Lung microvascular endothelial cell (primary cell): ENCODE results near the gene CYP27A1. TPM values are rescaled to one million over a fixed set of nuclear protein-coding genes. Genes with fewer than 3 reads are reported as not detected.
"Not testable (repeated sequence)": the region's sequence is repeated elsewhere in the genome, so short reads cannot be mapped to it uniquely, and the experiment has no call there.

ENCODE experiments used
- DNase-seq, 2 donors: peaks; one replicate each; pipeline versions ENCODE4 v3.0.0 to v3.0.0-alpha.2; 2010; ENCODE audit warnings: low read depth in 2 of 2
- total RNA-seq: library from RNA; depleted of rRNA; stranded (reverse); fragments of >200 nt; gene quantifications from 2 replicates; pipeline ENCODE4 v1.2.1, GENCODE V29; 2014

The CYP27A1 gene
- total RNA-seq, 1 donor from 2014 or later, result 7.1 TPM

DNA sequence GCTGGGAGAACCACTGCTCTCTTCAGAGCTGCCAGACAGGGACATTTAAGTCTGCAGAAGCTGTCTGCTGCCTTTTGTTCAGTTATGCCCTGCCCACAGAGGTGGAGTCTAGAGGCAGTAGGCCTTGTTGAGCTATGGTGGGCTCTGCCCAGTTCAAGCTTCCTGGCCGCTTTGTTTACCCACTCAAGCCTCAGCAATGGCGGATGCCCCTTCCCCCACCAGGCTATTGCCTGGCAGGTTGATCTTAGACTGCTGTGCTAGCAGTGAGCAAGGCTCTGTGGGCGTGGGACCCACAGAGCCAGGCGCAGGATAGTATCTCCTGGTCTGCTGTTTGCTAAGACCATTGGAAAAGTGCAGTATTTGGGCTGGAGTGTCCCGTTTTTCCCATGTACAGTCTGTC lies 9.2 kb upstream of the CYP27A1 start:
- not testable (repeated sequence) for DNase-seq

DNA sequence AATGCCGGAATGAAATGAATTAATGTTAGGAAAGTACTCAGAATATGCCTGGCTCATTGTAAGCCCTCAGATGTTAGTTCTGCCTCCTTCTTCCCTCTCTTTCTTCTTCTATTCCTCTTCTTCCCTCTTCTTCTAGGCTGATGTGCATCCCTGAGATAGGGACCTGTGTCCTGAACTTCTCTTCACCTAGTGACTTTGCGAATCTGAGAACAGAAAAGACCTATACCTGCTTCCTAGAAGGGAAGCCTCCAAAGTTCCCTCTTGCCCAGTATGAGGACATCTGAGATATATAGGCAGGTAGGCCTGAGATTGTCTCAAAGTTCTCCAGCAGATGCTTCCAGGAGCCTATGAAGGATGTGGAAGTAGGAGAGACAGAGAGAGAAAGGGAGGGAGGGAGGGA lies 8.1 kb upstream of the CYP27A1 start:
- no peak for DNase-seq

DNA sequence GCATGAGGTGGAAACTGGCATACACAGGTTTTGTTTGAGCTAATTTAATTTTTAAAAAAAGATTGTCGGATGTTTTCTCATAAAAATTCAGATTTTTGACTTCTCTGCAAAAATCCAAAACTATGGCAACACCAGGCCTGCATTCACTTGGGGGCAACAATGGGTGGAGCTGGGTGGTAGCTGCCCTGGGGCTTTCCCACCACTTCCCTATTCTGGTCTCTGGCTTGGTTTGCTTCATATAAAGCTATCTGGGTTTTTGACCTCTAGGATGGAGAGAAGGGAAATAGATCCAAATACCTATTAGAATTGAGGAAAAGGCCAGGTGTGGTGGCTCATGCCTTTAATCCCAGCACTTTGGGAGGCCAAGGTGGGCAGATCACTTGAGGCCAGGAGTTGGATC lies 5.5 kb upstream of the CYP27A1 start:
- DNase-seq, result no peak

DNA sequence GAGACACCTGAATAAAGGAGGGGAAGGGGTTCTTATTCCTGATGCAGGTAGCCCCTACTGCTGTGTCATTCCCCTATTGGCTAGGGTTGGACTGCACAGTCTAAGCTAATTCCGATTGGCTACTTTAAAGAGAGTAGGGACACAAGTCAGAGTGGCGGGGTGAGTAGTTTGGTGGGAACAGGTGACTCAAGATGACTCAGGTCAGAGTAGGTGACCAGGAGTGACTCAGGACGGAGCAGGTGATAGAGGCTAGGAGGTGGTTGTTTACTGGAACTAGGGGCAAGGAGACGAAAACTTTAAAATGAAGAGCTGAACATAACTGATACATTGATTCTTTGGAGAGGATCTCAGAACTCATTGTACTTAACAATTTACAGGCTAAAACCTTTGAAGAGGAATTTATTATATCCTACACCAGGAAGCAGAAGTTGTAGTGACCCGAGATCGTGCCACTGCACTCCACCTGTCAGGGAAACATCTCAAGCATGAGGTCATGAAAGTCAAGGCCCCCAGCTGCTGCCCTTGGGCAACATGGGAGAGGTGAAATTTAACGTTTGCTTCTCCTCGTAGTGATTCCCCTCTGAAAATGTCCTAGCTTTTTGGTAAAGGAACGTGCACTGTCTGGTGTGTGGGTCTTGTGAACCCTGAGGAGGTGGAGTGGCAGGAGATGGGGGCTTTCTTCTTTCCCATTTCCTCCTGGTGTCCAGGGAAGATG lies 4.5 kb upstream of the CYP27A1 start:
- no peak for DNase-seq

DNA sequence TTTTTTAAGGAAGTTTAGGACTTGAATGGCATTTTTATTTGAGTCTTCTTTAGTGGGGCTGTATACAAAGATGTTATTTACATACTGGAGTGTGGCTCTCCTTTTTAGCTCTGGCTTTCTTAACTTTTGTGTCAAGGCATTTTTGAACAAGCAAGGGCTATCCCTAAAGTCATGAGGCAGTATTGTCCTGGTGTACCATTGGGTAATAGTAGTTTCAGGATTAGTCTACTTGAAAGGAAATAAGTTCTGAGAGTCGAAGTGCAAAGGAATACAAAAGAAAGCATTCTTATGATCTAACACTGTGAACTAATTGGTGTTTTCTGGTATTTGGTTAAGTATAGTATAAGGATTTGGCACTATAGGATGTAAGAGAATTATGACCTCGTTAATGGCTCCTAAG lies 1.9 kb upstream of the CYP27A1 start:
- no peak for DNase-seq

DNA sequence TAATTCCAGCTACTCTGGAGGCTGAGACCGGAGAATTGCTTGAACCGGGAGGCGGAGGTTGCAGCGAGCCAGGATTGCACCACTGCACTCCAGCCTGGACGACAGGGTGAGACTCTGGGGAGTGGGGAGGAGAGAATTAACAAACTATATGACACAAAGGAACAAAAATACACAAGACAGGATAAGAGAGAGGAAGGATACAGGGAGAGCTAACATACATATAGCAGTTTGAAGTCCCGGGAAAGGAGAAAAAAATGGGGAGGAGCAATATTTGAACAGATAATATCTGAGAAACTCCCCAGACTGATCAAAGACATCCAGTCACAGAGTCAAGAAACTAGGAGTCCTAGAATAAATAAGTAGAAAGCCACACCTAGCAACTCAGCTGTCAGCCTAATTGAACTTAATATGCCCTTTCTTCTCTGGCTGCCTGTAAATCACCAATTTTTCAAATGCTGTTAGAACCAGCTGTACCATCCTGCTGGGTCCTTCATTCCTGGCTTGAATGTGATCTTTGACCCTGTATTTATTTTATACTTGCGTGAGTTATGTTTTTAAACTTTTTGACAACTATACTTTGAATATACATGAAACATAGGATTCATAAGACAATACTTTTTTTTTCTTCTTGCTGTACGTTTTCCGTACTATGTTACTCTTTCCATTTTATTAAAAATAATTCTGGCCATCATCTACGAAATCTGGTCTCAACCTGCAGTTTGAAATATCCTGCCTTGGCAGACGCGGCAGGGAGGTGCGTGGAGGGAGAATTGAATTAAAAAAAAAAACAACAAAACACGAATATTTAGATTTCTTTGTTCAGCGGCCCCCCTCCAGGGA lies 876 bp upstream of the CYP27A1 start:
- no peak for DNase-seq

DNA sequence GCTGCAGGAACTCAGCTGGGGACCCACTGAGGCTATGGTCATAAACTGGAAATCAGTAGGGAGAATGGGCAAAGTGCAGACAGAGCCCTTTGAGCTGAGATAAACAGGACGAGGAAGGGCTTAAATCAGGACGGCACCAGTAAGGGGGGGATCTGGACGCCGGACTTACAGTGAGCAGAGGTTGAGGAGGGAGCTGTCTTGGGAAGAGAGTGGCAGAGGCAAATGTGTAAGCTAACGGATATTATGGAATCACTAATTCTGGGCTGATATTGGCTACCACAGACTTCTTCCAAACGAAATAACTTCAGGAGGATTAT lies 539 bp downstream of the CYP27A1 start:
- peak in 1 of 2 donors; percentile 8 for DNase-seq

DNA sequence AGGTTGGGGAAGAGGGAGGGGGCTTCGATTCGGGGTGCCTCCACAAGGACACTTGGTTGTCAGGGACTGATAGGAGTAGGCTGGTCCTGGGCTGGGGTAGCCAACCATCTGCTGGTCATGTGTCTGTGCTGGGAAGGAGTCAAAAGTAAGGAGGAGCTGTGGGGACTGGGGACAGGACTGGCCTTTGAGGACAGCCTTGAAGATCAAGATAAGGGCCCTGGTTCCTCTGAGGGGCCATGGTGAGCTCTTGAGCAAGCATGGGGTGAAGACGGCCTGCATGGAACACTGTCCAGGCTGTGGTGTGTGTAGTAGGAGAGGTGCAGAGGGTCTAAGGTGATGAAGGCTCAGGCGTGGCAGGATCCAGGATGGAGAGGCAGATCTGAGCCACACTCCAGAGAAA lies 1.7 kb downstream of the CYP27A1 start:
- no peak for DNase-seq

DNA sequence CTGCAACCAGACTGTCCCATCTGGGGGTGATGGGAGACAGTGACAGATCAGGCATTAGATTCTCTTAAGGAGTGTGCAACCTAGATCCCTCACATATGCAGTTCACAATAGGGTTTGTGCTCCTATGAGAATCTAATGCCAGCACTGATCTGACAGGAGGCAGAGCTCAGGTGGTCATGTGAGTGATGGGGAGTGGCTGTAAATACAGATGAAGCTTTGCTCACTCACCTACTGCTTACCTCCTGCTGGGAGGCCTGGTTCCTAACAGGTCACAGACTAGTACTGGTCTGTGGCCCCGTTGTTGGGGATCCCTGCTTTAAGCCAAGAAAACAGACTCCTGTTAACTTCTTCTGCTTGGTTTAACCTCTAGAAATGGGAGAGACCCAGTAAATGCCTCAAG lies 3.2 kb downstream of the CYP27A1 start:
- no peak for DNase-seq

DNA sequence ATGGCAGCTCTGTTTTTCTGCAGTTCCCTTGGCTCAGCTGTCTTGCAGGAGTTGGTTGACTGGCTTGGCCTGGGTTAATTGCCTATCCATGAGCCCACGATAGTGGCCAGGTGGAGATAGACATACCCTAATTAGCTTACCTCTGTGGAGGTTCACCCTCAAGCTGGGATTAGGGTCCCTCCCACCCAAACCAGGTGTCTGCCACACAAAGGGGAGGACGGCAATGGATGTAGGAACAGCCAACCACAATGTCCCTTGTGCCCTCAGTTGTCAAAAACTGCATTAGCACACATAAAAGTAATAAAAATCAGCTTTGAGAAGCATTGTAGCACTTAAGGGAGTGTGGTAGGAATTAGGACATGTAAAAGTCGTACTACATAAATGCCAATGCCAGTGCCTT lies 4.2 kb downstream of the CYP27A1 start:
- no peak for DNase-seq

DNA sequence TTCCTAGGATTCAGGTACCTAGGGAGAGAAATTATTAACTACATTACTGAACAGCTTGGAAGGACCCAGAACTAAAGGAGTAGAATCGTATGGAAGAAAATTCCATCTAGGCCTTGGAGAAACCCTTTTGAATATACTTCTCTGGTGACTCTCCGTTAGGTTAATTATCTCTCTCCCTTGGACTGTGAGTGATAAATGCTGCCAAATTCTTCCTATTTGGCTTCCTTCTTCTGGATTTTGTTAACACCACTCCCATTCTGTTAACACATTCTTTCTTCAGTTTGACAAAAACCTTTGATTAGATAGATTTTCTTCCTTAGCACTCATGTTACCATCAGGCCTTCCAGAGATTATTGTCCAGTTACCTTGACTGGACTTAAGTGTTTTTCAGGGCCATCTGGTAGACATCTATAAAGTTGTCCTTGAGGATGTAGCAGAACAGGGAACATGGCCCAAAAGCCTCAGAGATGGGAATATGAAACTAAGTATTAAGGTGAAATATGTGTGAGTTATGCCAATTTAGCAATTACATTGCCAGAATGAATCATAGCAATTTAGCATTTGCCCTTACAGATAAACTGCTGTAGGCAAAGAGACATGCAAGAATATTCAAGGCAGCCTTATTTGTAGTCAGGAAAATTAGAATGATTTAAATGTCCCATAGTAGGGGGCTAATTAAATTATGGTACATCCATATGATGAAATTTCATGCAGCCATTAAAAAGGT lies 6.7 kb downstream of the CYP27A1 start:
- no peak for DNase-seq

DNA sequence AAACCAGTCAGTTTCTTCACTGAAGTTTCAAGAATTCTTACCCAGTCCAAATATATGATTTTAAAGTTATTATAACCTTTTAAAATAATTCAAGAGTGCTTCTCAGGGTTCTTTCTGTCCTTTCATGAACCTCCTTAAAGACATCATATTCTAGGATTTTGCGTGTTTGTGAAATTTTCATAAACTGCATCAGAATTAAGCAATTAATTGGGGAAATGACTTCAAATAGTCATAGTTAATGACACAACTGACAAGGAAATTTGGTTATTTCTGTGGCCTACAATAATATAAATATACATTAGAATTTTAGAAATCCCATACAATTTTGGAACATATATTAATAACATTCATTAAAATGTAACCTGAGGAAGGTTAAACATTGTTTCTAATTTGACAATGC lies 10.5 kb downstream of the CYP27A1 start:
- no peak for DNase-seq

DNA sequence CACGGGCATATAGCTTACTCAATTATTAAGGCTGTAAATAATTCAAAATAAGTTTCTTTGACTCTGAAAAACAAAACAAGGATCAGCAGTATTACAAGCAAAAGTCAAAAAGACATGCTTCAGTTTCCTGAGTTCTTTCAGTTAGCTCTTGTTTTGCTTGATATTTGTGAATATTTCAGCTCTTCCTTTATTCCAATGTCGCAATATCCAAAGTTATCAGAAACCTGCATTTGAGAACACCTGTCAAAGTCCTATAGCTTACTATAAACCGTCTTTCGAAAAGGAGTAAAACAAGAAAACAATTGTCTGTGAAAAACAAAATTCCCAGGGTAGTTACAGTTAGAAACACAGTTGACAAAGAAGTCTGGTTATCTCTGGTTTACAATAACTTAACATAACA lies 14.7 kb downstream of the CYP27A1 start:
- DNase-seq, result no peak

DNA sequence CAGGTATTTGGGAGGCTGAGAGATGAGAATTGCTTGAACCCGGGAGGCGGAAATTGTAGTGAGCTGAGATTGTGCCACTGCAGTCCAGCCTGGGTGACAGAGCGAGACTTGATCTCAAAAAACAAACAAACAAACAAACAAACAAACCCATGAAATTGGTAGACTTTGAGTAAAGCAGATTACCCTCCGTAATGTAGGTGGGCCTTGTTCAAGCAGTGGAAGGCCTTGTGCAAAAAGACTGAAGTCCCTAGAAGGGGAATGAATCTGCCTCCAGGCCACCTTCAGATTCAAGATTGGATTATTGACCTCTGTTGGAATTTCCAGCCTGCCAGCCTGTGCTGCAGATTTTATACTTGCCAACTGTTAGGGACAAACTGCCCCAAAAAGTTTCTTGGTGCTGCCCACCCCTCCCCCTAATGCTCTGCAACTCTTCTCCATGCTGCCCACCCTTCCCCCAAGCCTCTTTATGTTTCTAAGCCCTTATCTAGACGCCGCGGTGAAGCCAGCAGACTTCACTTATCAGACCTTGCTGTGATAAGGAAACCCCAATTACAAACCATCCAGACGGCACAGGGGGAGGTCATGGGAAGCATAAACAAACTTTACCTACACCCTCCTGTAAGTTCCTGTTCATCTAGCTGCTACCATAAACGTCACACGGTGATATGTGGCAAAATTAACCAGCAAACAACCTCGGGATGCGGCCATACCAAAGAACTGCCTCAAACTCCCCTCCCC lies 17.0 kb downstream of the CYP27A1 start:
- DNase-seq, result no peak

DNA sequence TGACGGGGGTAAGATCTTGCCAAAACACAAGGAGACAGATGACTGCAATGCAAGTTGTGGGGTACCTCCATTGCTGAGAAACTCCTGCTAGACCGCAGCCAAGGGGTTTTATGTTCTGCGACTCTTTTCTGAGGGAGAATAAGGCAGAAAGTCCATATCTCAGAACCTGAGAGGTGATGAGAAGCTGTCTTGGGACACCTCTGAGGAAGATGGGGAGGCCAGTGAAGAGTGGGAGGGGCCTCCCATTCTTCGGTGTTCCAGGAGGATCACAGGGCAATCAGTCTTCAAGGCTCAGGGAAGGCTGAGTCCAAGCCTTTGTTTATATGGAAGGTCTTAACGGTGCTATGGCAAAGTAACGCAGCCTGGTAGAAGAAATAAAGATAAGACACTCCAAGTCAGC lies 18.0 kb downstream of the CYP27A1 start:
- DNase-seq, result no peak

DNA sequence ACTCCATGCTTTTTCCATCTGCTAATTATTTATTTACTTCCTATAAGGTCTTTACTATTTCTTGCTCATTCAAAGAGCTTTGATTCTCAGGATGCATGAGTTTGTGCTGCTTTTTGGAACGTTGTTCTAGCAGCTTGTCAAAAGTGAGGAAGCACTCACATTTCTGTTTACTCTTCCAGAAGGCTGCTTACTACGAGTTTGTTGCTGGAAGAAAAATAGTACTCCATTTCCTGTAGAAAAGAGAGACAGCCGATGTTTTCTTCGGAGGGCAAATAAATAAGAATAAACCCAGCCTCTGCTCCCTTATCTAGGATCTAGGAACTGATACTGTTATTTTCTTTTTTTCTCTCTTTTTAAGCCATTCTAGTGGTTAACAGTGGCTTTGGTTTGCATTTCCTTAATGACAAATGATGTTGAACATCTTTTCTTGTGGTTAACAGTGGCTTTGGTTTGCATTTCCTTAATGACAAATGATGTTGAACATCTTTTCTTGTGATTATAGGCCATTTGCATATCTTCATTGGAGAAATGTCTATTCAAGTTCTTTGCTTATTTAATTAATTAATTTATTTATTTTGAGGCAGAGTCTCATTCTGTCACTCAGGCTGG lies 20.5 kb downstream of the CYP27A1 start:
- no peak for DNase-seq

DNA sequence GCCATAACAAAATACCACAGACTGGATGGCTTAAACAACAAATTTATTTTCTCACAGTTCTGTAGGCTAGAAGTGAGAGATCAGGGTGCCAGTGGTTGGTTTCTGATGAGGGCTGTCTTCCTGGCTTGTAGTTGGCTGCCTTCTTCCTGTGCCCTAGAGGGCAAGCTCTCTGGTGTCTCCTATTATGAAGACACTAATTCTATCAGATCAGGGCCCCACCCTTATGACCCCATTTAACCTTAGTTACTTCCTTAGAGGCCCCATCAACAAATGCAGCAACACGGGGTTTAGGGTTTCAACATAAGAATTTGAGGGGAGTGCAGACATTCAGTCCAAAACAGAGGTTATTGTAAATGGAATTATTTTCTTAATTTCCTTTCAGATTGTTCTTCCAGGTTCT lies 22.9 kb downstream of the CYP27A1 start:
- DNase-seq, result no peak

DNA sequence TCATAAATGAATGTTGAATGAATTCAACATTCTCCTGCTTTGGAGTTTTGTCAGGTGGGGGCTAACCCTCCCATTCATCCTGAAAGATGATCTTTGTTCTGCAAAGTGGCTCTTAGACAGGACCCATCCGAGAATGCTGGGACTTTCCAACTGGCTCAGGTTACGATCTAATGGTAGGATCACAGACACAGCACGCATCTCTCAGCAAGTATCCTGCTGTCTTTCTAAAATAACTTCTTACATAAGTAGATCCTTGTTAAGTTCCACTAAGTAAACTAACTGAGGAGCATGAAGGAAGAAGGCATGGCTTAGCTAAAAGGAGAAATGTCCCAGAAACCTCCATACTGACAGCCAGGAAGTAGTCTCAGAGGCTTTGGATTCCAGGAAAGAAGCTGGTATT lies 23.7 kb downstream of the CYP27A1 start:
- DNase-seq, result no peak

DNA sequence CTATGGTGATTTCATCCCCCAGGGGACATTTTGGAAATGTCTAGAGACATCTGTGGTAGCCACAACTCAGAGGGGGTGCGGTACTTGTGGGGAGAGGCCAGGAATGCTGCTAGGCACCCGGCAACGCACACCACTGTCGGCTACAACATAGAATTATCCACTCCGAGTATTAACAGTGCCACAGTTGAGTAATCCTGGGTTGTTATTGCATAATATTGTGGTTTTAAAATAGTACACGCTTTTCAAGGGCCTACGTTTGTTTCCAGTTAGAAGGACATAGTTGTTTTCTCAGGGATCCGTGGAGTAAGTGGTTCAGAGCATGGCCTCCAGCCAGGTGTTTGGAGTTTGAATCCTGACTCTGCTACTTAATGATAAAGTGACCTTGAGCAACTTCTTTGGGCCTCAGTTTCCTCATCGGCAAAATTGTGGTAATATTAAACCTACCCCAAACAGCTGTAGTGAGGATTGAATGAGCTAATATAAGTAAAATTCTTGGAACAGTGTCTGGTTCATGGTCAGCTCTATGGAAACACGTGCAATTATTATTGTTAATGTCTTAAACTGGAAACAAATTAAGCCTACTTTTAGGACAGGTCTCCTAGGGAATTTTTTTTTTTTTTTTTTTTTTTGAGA lies 24.5 kb downstream of the CYP27A1 start:
- DNase-seq, result no peak

DNA sequence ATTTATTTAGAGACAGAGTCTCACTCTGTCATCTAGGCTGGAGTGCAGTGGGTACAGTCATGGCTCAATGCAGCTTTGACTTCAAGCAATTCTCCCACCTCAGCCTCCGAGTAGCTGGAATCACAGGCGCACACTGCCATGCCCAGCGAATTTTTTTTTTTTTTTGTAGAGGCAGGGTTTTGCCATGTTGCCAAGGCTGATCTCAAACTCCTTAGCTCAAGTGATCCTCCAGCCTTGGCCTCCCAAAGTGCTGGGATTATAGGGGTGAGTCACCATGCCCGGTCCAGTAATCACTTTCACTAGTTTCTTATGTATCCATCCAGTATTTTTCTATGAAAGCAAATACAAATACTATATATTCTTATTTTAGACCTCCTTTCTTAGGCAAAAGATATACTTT lies 25.7 kb downstream of the CYP27A1 start:
- DNase-seq, result no peak

DNA sequence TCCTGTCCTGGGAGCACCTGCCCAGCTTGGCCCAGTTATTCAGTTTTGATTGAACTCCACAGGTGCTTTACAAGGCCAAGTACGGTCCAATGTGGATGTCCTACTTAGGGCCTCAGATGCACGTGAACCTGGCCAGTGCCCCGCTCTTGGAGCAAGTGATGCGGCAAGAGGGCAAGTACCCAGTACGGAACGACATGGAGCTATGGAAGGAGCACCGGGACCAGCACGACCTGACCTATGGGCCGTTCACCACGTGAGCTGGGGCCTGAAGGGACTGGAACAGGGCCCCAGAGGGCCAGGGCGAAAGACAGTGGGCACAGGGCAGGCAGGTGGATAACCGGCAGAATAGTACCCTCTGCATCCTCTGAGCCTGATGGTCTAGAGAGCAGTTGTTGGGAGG lies 27.6 kb downstream of the CYP27A1 start:
- DNase-seq, result no peak
